K562 (cell line): ENCODE results near the gene HLA-DMB. TPM values are rescaled to one million over a fixed set of nuclear protein-coding genes. Genes with fewer than 3 reads are reported as not detected.

Experiments used
- CBX3 ChIP-seq, 2 experiments: IDR thresholded peaks; 1 replicate in 1 of 2; 2 replicates in 1 of 2; pipeline ENCODE4 v1.6.1; 2012; ENCODE audit warnings: inconsistent platforms in 2 of 2, low read length in 2 of 2, borderline replicate concordance in 1 of 2, control low read depth in 1 of 2
- CREB5 ChIP-seq: fragments of 250-450 bp; sonication (Bioruptor Pico); IDR thresholded peaks from 2 replicates; pipeline ENCODE4 v1.5.0; 2020; ENCODE audit warnings: mild to moderate bottlenecking
- FOXJ2 ChIP-seq: fragments of 200-800 bp; sonication (Bioruptor generic); IDR thresholded peaks from 2 replicates; pipeline ENCODE4 v1.6.1; 2016; ENCODE audit warnings: missing genetic modification characterization, missing compliant biosample characterization
- HMBOX1 ChIP-seq: sonication (generic); IDR thresholded peaks from 2 replicates; pipeline ENCODE4 v1.6.1; 2016
- PHF20 ChIP-seq: fragments of 450-650 bp; IDR thresholded peaks from 2 replicates; pipeline ENCODE4 v1.6.1; 2018; ENCODE audit not compliant: partially characterized antibody
- POLR2G ChIP-seq: fragments of 200-400 bp; formaldehyde crosslinking; IDR thresholded peaks from 2 replicates; pipeline ENCODE4 v1.6.1; 2017; ENCODE audit warnings: low read depth, mild to moderate bottlenecking, antibody characterized with exemption, low read length, moderate library complexity
- PTBP1 ChIP-seq: fragments of 200-400 bp; formaldehyde crosslinking; IDR thresholded peaks from 2 replicates; pipeline ENCODE4 v1.6.1; 2017; ENCODE audit warnings: low read depth, low read length
- RCOR1 ChIP-seq, 2 experiments: IDR thresholded peaks; 2 replicates each; pipeline ENCODE4 v1.6.1; 2012; ENCODE audit warnings: low read depth in 2 of 2, low read length in 2 of 2, borderline replicate concordance in 1 of 2, improper control_type of control experiment in 1 of 2
- SMAD1 ChIP-seq: fragments of 150-350 bp; IDR thresholded peaks from 2 replicates; pipeline ENCODE4 v1.6.1; 2014; ENCODE audit warnings: low read length, low read depth; ENCODE audit not compliant: partially characterized antibody
- SMARCE1 ChIP-seq: fragments of 450-650 bp; IDR thresholded peaks from 2 replicates; pipeline ENCODE4 v1.7.1; 2016; ENCODE audit warnings: mild to moderate bottlenecking
- SREBF1 ChIP-seq: fragments of 150-350 bp; IDR thresholded peaks from 2 replicates; pipeline ENCODE4 v1.6.1; 2014; ENCODE audit warnings: antibody characterized with exemption, low read depth, low read length, borderline replicate concordance
- TAF7 ChIP-seq: fragments of 450-650 bp; IDR thresholded peaks from 2 replicates; pipeline ENCODE4 v1.6.1; 2016; ENCODE audit warnings: missing genetic modification characterization, missing compliant biosample characterization
- TEAD4 ChIP-seq, 2 experiments: sonication (generic) in 1 of 2; formaldehyde crosslinking in 1 of 2; IDR thresholded peaks; 2 replicates each; pipeline versions ENCODE4 v1.6.1 to v1.8.0; 2012 to 2022; ENCODE audit warnings: borderline replicate concordance in 1 of 2, inconsistent platforms in 1 of 2, low read length in 1 of 2, mild to moderate bottlenecking in 1 of 2, missing genetic modification reagents in 1 of 2
- TRIM28 ChIP-seq: fragments of 450-650 bp; IDR thresholded peaks from 2 replicates; pipeline ENCODE4 v1.6.1; 2017
- ZNF24 ChIP-seq: fragments of 450-650 bp; IDR thresholded peaks from 2 replicates; pipeline ENCODE4 v1.6.1; 2016
- ZNF449 ChIP-seq: fragments of 250-450 bp; sonication (Bioruptor Pico); IDR thresholded peaks from 2 replicates; pipeline ENCODE4 v1.8.0; 2022; ENCODE audit warnings: moderate library complexity, mild to moderate bottlenecking, inconsistent platforms
- polyA plus RNA-seq, 8 experiments: library from polyadenylated mRNA; depleted of rRNA in 4 of 8; stranded (reverse) in 5 of 8; unstranded in 3 of 8; fragments of >200 nt; fragmentation: Nextera tagmentation in 2 of 8; fragmentation: Illumina TruSeq in 1 of 8; extraction: Ambion mirVana in 2 of 8; extraction: Trizol in 1 of 8; gene quantifications; 2 replicates each; pipeline versions ENCODE4 v1.2.1 to v1.2.3, GENCODE V29; 2011 to 2014; ENCODE audit warnings: inconsistent platforms in 1 of 8, missing spikeins in 1 of 8
- total RNA-seq, 7 experiments: library from RNA; depleted of rRNA in 6 of 7; stranded (reverse); fragments of >200 nt in 6 of 7; fragmentation: Illumina TruSeq in 2 of 7; extraction: Trizol in 2 of 7; gene quantifications; 2 replicates each; pipeline versions ENCODE4 v1.2.1 to v1.2.3, GENCODE V29; 2011 to 2021; ENCODE audit warnings: low replicate concordance in 1 of 7
- TF ChIP-seq, protein P1 (sequence below): sonication (generic); formaldehyde crosslinking; IDR thresholded peaks from 2 replicates; pipeline ENCODE4 v1.8.0; 2022; ENCODE audit warnings: mild to moderate bottlenecking, missing genetic modification reagents
- TF ChIP-seq, protein P2 (sequence below): fragments of 250-450 bp; sonication (Bioruptor Pico); IDR thresholded peaks from 2 replicates; pipeline ENCODE4 v1.6.1; 2021; ENCODE audit warnings: mild to moderate bottlenecking

The HLA-DMB gene
- total and polyA plus RNA-seq, 9 of the 15 experiments (the other 6 are each of a cell fraction or from before 2014, with no cell fraction given), result 0.38 TPM; not detected in 8

- TF ChIP-seq, protein P1, sequence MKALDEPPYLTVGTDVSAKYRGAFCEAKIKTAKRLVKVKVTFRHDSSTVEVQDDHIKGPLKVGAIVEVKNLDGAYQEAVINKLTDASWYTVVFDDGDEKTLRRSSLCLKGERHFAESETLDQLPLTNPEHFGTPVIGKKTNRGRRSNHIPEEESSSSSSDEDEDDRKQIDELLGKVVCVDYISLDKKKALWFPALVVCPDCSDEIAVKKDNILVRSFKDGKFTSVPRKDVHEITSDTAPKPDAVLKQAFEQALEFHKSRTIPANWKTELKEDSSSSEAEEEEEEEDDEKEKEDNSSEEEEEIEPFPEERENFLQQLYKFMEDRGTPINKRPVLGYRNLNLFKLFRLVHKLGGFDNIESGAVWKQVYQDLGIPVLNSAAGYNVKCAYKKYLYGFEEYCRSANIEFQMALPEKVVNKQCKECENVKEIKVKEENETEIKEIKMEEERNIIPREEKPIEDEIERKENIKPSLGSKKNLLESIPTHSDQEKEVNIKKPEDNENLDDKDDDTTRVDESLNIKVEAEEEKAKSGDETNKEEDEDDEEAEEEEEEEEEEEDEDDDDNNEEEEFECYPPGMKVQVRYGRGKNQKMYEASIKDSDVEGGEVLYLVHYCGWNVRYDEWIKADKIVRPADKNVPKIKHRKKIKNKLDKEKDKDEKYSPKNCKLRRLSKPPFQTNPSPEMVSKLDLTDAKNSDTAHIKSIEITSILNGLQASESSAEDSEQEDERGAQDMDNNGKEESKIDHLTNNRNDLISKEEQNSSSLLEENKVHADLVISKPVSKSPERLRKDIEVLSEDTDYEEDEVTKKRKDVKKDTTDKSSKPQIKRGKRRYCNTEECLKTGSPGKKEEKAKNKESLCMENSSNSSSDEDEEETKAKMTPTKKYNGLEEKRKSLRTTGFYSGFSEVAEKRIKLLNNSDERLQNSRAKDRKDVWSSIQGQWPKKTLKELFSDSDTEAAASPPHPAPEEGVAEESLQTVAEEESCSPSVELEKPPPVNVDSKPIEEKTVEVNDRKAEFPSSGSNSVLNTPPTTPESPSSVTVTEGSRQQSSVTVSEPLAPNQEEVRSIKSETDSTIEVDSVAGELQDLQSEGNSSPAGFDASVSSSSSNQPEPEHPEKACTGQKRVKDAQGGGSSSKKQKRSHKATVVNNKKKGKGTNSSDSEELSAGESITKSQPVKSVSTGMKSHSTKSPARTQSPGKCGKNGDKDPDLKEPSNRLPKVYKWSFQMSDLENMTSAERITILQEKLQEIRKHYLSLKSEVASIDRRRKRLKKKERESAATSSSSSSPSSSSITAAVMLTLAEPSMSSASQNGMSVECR (CRISPR knock-in tag), result 0 out of 2 replicates have a peak, but pooled peaks have one; percentile 34
- TF ChIP-seq TAF7 (tag) (peak; percentile 77), SREBF1 (peak; percentile 42; the same call in 1 of the 2 replicates), FOXJ2 (tag) (peak; percentile 58; the same call in 1 of the 2 replicates), SMAD1 (peak; percentile 62), TRIM28 (peak; percentile 48; the same call in 1 of the 2 replicates), SMARCE1 (peak; percentile 90), RCOR1 (IDR thresholded peaks at IDR 0.05; ENCODE audit: borderline replicate concordance in 1 of 2, low read depth in 2 of 2, low read length in 2 of 2) (peak; percentile 52 to 96; a peak in 3 of 4 replicates), POLR2G (peak; percentile 77), TEAD4 (IDR thresholded peaks at IDR 0.05; ENCODE audit: low read length) (peak; percentile 7), TEAD4 (CRISPR knock-in tag; IDR thresholded peaks at IDR 0.05; ENCODE audit: borderline replicate concordance) (no peak), ZNF24 (peak; percentile 61), ZNF449 (CRISPR knock-in tag) (no peak), HMBOX1 (0 out of 2 replicates have a peak, but pooled peaks have one; percentile 43), PTBP1 (0 out of 2 replicates have a peak, but pooled peaks have one; percentile 9), PHF20 (no peak), CBX3 (IDR thresholded peaks at IDR 0.05; ENCODE audit: borderline replicate concordance in 1 of 2, low read length in 2 of 2) (no peak), CREB5 (CRISPR knock-in tag) (peak; percentile 9; the same call in 1 of the 2 replicates)
- TF ChIP-seq, protein P2, sequence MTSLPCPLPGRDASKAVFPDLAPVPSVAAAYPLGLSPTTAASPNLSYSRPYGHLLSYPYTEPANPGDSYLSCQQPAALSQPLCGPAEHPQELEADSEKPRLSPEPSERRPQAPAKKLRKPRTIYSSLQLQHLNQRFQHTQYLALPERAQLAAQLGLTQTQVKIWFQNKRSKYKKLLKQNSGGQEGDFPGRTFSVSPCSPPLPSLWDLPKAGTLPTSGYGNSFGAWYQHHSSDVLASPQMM (CRISPR knock-in tag), result no peak
Observed at GRCh38 chr6:32969685-32970412, 29.0 kb upstream of the HLA-DMB start (continued).
